Stimulated activated effector memory CD8-positive, alpha-beta T cell treated with anti-CD3 and anti-CD28 coated beads, Interleukin-12 subunit alpha, Interleukin-12 subunit beta, amount 100 ng/mL, for 72 hours (primary cell): ENCODE data around the gene COL25A1.

ENCODE experiments used
- ATAC-seq: fragments of 150-1000 bp; cut with Tn5 transposase; 2 replicates; pipeline ENCODE4 v1.10.0; 2021
- DNase-seq, 2 donors: peaks; one replicate each; pipeline ENCODE4 v3.0.0; 2021 to 2022; ENCODE audit warnings: low spot score in 2 of 2
- H3K27ac Mint-ChIP-seq: one replicate; pipeline ENCODE4 v1.8.0; 2022; ENCODE audit warnings: mild to moderate bottlenecking, mixed read lengths
- H3K36me3 Mint-ChIP-seq: one replicate; pipeline ENCODE4 v1.8.0; 2022; ENCODE audit warnings: mild to moderate bottlenecking, mixed read lengths
- H3K4me1 Mint-ChIP-seq: one replicate; pipeline ENCODE4 v1.8.0; 2022; ENCODE audit warnings: mixed read lengths
- H3K4me3 Mint-ChIP-seq: one replicate; pipeline ENCODE4 v1.8.0; 2022; ENCODE audit warnings: mild to moderate bottlenecking, mixed read lengths
- H3K9me3 Mint-ChIP-seq: one replicate; pipeline ENCODE4 v1.8.0; 2022; ENCODE audit warnings: mixed read lengths

Gene COL25A1

DNA sequence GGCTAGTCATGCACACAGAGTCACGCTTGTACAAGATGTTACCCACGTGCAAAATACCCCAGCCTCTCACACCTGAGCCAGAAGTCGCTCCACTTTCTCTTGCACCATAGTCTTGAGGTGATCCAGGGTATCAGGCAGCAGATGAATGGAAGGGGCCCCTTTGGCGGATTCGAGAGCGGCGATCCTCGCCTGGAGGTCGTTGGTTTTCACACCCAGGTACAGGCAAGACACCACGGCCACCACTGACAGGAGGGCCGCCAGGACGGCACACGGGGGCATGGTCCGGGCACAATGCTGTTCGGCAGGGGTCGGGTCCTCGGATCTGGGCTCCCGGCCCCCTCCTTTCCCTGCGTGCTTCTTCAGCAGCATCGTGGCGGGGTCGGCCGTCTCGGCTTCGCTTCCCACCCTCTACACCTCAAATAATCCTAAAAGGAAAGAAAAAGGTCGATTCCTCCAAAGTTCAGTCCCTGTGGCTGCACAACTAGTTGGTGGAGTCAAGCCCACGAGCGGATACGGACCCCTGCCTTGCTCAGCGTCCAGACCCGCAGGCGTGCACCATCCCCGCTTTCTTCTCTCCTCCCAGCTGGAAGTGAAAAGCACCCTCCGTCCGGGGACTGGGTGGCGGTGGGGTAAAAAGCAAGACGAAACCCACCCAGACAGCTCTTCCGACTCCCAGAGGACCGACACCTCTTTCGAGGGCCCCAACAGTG lies 652 bp downstream of the COL25A1 start:
- peak overlapping the region; percentile 65 for H3K4me3 Mint-ChIP-seq
- H3K27ac Mint-ChIP-seq = no peak overlapping the region
- ATAC-seq = peak; percentile 52
- H3K4me1 Mint-ChIP-seq = peaks cover 20% of the 10 kb centered on the region
- no peaks in the 10 kb centered on the region for H3K36me3 Mint-ChIP-seq
- no peak for DNase-seq
- H3K9me3 Mint-ChIP-seq = peaks cover 3% of the 10 kb centered on the region

- Mint-ChIP-seq H3K4me3 (no peak overlapping the region), H3K4me1 (peaks cover 20% of the 10 kb centered on the region), H3K27ac (no peak overlapping the region), H3K9me3 (no peaks in the 10 kb centered on the region), H3K36me3 (no peaks in the 10 kb centered on the region)
- ATAC-seq = peak; percentile 64
- no peak for DNase-seq
Observed at GRCh38 chr4:109298279-109299010, 4.0 kb downstream of the COL25A1 start.

- H3K36me3 Mint-ChIP-seq = no peaks in the 10 kb centered on the region
- ATAC-seq (no peak), DNase-seq (no peak)
- peaks cover 3% of the 10 kb centered on the region for H3K4me1 Mint-ChIP-seq
- H3K27ac Mint-ChIP-seq = no peak overlapping the region
- H3K4me3 Mint-ChIP-seq = no peak overlapping the region
- no peaks in the 10 kb centered on the region for H3K9me3 Mint-ChIP-seq
Observed at GRCh38 chr4:109296527-109296926, 5.9 kb downstream of the COL25A1 start.

- Mint-ChIP-seq H3K36me3 (no peaks in the 10 kb centered on the region), H3K27ac (no peak overlapping the region), H3K4me3 (no peak overlapping the region), H3K9me3 (no peaks in the 10 kb centered on the region), H3K4me1 (no peaks in the 10 kb centered on the region)
- no peak for DNase-seq
- no peak for ATAC-seq
Observed at GRCh38 chr4:109295081-109295480, 7.4 kb downstream of the COL25A1 start.

- H3K27ac Mint-ChIP-seq = no peak overlapping the region
- H3K4me3 Mint-ChIP-seq = no peak overlapping the region
- DNase-seq (no peak), ATAC-seq (no peak)
- H3K4me1 Mint-ChIP-seq = no peaks in the 10 kb centered on the region
- no peaks in the 10 kb centered on the region for H3K36me3 Mint-ChIP-seq
- no peaks in the 10 kb centered on the region for H3K9me3 Mint-ChIP-seq
Observed at GRCh38 chr4:109294468-109295020, 7.9 kb downstream of the COL25A1 start.

GRCh38 chr4:109294006-109294405 lies 8.5 kb downstream of the COL25A1 start:
- no peaks in the 10 kb centered on the region for H3K36me3 Mint-ChIP-seq
- no peak overlapping the region for H3K27ac Mint-ChIP-seq
- no peak overlapping the region for H3K4me3 Mint-ChIP-seq
- H3K4me1 Mint-ChIP-seq = no peaks in the 10 kb centered on the region
- DNase-seq (no peak), ATAC-seq (peak; percentile 70)
- no peaks in the 10 kb centered on the region for H3K9me3 Mint-ChIP-seq

- Mint-ChIP-seq H3K4me3 (no peak overlapping the region), H3K36me3 (no peaks in the 10 kb centered on the region), H3K9me3 (no peaks in the 10 kb centered on the region), H3K27ac (no peak overlapping the region), H3K4me1 (no peaks in the 10 kb centered on the region)
- ATAC-seq (no peak), DNase-seq (no peak)
Observed at GRCh38 chr4:109291707-109292238, 10.7 kb downstream of the COL25A1 start.

DNA sequence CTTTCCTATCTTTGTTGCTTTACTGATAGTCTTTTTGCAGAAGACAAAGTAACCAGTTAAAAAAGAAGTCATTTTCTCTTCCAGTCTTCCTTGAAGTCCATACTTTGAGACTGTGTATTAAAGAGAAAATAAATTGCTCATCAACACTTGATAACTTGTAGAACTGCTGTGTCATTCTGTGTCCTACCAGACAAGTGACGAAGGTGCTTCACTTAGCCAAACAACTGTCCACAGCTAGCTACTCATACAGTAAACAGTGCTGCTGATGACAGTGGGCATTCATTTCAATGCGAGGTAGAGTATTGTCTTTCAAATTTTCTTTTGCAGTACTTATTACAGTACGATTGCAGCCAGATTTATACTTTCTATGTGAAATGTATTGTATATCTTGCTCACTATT lies 11.5 kb downstream of the COL25A1 start:
- no peak for ATAC-seq
- Mint-ChIP-seq H3K27ac (no peak overlapping the region), H3K9me3 (no peaks in the 10 kb centered on the region), H3K36me3 (no peaks in the 10 kb centered on the region), H3K4me1 (no peaks in the 10 kb centered on the region), H3K4me3 (no peak overlapping the region)
- DNase-seq = no peak

GRCh38 chr4:109278594-109279031 lies 23.8 kb downstream of the COL25A1 start:
- Mint-ChIP-seq H3K9me3 (no peaks in the 10 kb centered on the region), H3K4me3 (no peak overlapping the region), H3K4me1 (peaks cover 7% of the 10 kb centered on the region), H3K27ac (no peak overlapping the region), H3K36me3 (no peaks in the 10 kb centered on the region)
- ATAC-seq (peak; percentile 72), DNase-seq (no peak)

DNA sequence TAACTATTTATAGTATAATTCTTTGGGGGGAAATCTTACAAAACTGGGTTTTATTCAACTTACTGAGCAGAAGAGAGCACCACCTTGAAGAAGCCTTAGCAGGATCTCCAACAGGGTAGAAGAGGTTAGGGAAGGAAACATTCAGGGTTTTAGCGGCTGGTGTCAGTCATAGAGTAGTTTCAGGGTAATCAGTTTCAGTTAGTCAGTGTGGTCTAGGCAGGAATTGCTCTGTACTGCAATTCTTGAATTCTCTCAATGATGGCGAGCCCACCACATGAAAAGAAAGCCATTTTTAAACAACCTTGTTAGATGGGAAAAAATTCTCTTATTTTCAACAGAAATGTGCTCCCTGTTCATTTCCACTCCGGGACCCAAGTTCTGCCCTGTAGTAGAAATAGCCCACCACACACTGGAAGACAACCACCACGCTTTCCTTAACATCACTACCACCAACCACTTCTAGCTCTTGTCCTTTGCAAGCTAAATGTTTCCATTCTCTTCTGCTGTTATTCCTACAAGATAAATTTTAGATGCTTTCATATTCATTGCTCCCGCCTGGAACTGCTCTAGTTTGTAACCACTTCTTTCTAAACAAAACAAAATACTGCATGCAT lies 25.9 kb downstream of the COL25A1 start:
- Mint-ChIP-seq H3K9me3 (no peaks in the 10 kb centered on the region), H3K27ac (no peak overlapping the region), H3K36me3 (no peaks in the 10 kb centered on the region), H3K4me1 (peaks cover 7% of the 10 kb centered on the region), H3K4me3 (no peak overlapping the region)
- ATAC-seq = peak; percentile 98
- no peak for DNase-seq

DNA sequence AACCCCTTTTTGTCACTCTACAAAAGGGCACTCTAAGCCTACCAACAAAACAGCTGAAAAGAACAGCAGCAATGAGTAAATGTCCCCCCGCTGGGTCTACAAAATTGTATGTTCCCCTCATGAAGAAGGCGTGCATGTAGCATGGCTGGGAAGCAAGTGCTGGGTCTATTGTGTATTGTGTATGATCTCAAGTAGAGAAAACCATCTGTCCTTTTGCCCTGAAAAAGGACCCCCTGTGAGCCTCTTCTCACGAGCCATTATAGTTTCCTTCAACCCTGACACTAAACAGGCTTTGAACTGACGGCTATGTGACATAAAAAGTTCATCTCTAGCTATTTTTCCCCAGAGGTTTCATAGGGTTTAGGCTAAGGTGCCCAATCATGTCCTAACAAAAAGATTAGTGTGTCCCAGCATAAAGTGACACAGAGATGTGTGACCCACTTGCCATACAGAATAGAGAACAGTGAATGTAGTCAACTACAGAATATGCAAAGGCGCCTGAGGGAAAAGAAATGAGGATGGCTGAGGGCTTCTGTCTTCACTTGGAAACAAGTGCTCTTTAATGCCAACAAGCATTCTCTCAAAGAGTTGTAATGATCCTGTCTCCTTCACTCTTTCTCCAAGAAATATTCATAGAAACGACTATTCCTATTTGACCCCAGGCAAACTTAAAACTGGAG lies 27.3 kb downstream of the COL25A1 start:
- Mint-ChIP-seq H3K4me3 (no peak overlapping the region), H3K9me3 (no peaks in the 10 kb centered on the region), H3K4me1 (peaks cover 7% of the 10 kb centered on the region), H3K36me3 (no peaks in the 10 kb centered on the region), H3K27ac (no peak overlapping the region)
- ATAC-seq (no peak), DNase-seq (no peak)

- H3K36me3 Mint-ChIP-seq = no peaks in the 10 kb centered on the region
- ATAC-seq (no peak), DNase-seq (no peak)
- H3K4me1 Mint-ChIP-seq = no peaks in the 10 kb centered on the region
- H3K4me3 Mint-ChIP-seq = no peak overlapping the region
- H3K9me3 Mint-ChIP-seq = no peaks in the 10 kb centered on the region
- H3K27ac Mint-ChIP-seq = no peak overlapping the region
Observed at GRCh38 chr4:109266891-109267290, 35.6 kb downstream of the COL25A1 start.

- Mint-ChIP-seq H3K9me3 (no peaks in the 10 kb centered on the region), H3K4me3 (no peak overlapping the region), H3K36me3 (no peaks in the 10 kb centered on the region), H3K4me1 (no peaks in the 10 kb centered on the region), H3K27ac (no peak overlapping the region)
- no peak for ATAC-seq
- no peak for DNase-seq
Observed at GRCh38 chr4:109266236-109266635, 36.2 kb downstream of the COL25A1 start.

- Mint-ChIP-seq H3K4me3 (no peak overlapping the region), H3K9me3 (no peaks in the 10 kb centered on the region), H3K36me3 (no peaks in the 10 kb centered on the region), H3K27ac (no peak overlapping the region), H3K4me1 (no peaks in the 10 kb centered on the region)
- DNase-seq (no peak), ATAC-seq (no peak)
Observed at GRCh38 chr4:109263721-109264120, 38.7 kb downstream of the COL25A1 start.

DNA sequence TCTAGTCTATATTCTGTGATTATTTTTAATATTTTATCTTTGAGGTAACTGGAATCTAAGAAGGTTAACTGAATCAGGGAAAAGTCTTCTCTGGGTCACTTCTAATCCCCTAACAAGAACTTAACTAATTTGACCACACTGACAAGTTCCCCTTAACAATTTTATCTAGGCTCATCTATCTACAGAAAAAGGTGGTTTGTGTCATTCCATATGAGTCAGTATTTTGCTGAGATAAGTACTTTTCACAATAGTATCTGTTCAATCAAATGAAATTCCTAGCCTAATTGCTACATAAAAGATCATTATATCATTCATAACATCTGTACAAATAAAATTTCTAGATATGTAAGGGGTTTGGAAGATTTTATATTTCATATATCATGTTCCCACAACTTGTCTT lies 45.6 kb downstream of the COL25A1 start:
- DNase-seq (no peak), ATAC-seq (no peak)
- no peaks in the 10 kb centered on the region for H3K4me1 Mint-ChIP-seq
- no peaks in the 10 kb centered on the region for H3K9me3 Mint-ChIP-seq
- H3K36me3 Mint-ChIP-seq = no peaks in the 10 kb centered on the region
- no peak overlapping the region for H3K4me3 Mint-ChIP-seq
- no peak overlapping the region for H3K27ac Mint-ChIP-seq
